Activated naive CD4-positive, alpha-beta T cell treated with anti-CD3 and anti-CD28 coated beads, Interleukin-2, amount 50 U/mL, for 24 hours (primary cell): ENCODE data around the gene OR1I1.

Source experiments
- H3K27ac Mint-ChIP-seq: one replicate; pipeline ENCODE4 v1.8.0; 2021; ENCODE audit warnings: mild to moderate bottlenecking, mixed read lengths
- H3K27me3 Mint-ChIP-seq: one replicate; pipeline ENCODE4 v1.8.0; 2021; ENCODE audit warnings: mixed read lengths
- H3K36me3 Mint-ChIP-seq: one replicate; pipeline ENCODE4 v1.8.0; 2021; ENCODE audit warnings: mixed read lengths
- H3K4me1 Mint-ChIP-seq: one replicate; pipeline ENCODE4 v1.8.0; 2021; ENCODE audit warnings: mixed read lengths
- H3K4me3 Mint-ChIP-seq: one replicate; pipeline ENCODE4 v1.8.0; 2021; ENCODE audit warnings: mild to moderate bottlenecking, mixed read lengths
- H3K9me3 Mint-ChIP-seq: one replicate; pipeline ENCODE4 v1.8.0; 2021; ENCODE audit warnings: mixed read lengths

OR1I1 gene

GRCh38 chr19:15108845-15109767 lies 27.1 kb downstream of the OR1I1 start:
- Mint-ChIP-seq H3K9me3 (no peaks in the 10 kb centered on the region), H3K4me1 (peaks cover 20% of the 10 kb centered on the region), H3K27me3 (peaks cover 11% of the 10 kb centered on the region), H3K36me3 (peaks cover 5% of the 10 kb centered on the region), H3K27ac (no peak overlapping the region), H3K4me3 (no peak overlapping the region)

- Mint-ChIP-seq H3K36me3 (peaks cover 2% of the 10 kb centered on the region), H3K9me3 (no peaks in the 10 kb centered on the region), H3K27ac (no peak overlapping the region), H3K4me3 (no peak overlapping the region), H3K27me3 (peaks cover 11% of the 10 kb centered on the region), H3K4me1 (peaks cover 20% of the 10 kb centered on the region)
Observed at GRCh38 chr19:15109768-15110417, 27.9 kb downstream of the OR1I1 start.

- Mint-ChIP-seq H3K9me3 (no peaks in the 10 kb centered on the region), H3K4me3 (no peak overlapping the region), H3K4me1 (peaks cover 20% of the 10 kb centered on the region), H3K27ac (no peak overlapping the region), H3K36me3 (peaks cover 2% of the 10 kb centered on the region), H3K27me3 (peaks cover 11% of the 10 kb centered on the region)
Observed at GRCh38 chr19:15110418-15110815, 28.4 kb downstream of the OR1I1 start.

- Mint-ChIP-seq H3K4me3 (no peak overlapping the region), H3K27me3 (peaks cover 5% of the 10 kb centered on the region), H3K9me3 (no peaks in the 10 kb centered on the region), H3K4me1 (peaks cover 12% of the 10 kb centered on the region), H3K27ac (no peak overlapping the region), H3K36me3 (no peaks in the 10 kb centered on the region)
Observed at GRCh38 chr19:15111758-15112157, 29.7 kb downstream of the OR1I1 start.

- Mint-ChIP-seq H3K4me3 (no peak overlapping the region), H3K27ac (no peak overlapping the region), H3K27me3 (peaks cover 4% of the 10 kb centered on the region), H3K36me3 (no peaks in the 10 kb centered on the region), H3K9me3 (no peaks in the 10 kb centered on the region), H3K4me1 (peaks cover 9% of the 10 kb centered on the region)
Observed at GRCh38 chr19:15112385-15112784, 30.4 kb downstream of the OR1I1 start.

- Mint-ChIP-seq H3K27ac (no peak overlapping the region), H3K9me3 (no peaks in the 10 kb centered on the region), H3K27me3 (no peaks in the 10 kb centered on the region), H3K4me3 (no peak overlapping the region), H3K4me1 (peaks cover 1% of the 10 kb centered on the region), H3K36me3 (peaks cover 3% of the 10 kb centered on the region)
Observed at GRCh38 chr19:15113245-15114152, 31.5 kb downstream of the OR1I1 start.

GRCh38 chr19:15114153-15114540 lies 32.1 kb downstream of the OR1I1 start:
- Mint-ChIP-seq H3K27me3 (no peaks in the 10 kb centered on the region), H3K36me3 (peaks cover 6% of the 10 kb centered on the region), H3K27ac (no peak overlapping the region), H3K9me3 (no peaks in the 10 kb centered on the region), H3K4me3 (no peak overlapping the region), H3K4me1 (no peaks in the 10 kb centered on the region)

GRCh38 chr19:15115080-15115479 lies 33.1 kb downstream of the OR1I1 start:
- H3K9me3 Mint-ChIP-seq = no peaks in the 10 kb centered on the region

GRCh38 chr19:15115762-15116615 lies 34.0 kb downstream of the OR1I1 start:
- H3K4me1 Mint-ChIP-seq = no peaks in the 10 kb centered on the region
- peaks cover 9% of the 10 kb centered on the region for H3K36me3 Mint-ChIP-seq
- H3K27ac Mint-ChIP-seq = no peak overlapping the region
- no peak overlapping the region for H3K4me3 Mint-ChIP-seq
- H3K9me3 Mint-ChIP-seq = no peaks in the 10 kb centered on the region
- H3K27me3 Mint-ChIP-seq = no peaks in the 10 kb centered on the region

More at GRCh38 chr19:15115080-15115479, 33.1 kb downstream of the OR1I1 start:
- Mint-ChIP-seq H3K4me1 (no peaks in the 10 kb centered on the region), H3K4me3 (no peak overlapping the region), H3K36me3 (peaks cover 6% of the 10 kb centered on the region), H3K27ac (no peak overlapping the region), H3K27me3 (no peaks in the 10 kb centered on the region)

- Mint-ChIP-seq H3K4me3 (no peak overlapping the region), H3K27ac (no peak overlapping the region), H3K9me3 (no peaks in the 10 kb centered on the region), H3K36me3 (peaks cover 12% of the 10 kb centered on the region), H3K27me3 (no peaks in the 10 kb centered on the region), H3K4me1 (no peaks in the 10 kb centered on the region)
Observed at GRCh38 chr19:15116856-15117255, 34.8 kb downstream of the OR1I1 start.

- Mint-ChIP-seq H3K9me3 (no peaks in the 10 kb centered on the region), H3K4me3 (no peak overlapping the region), H3K27ac (no peak overlapping the region), H3K4me1 (no peaks in the 10 kb centered on the region), H3K36me3 (peaks cover 12% of the 10 kb centered on the region), H3K27me3 (no peaks in the 10 kb centered on the region)
Observed at GRCh38 chr19:15118248-15118647, 36.2 kb downstream of the OR1I1 start.

- Mint-ChIP-seq H3K4me3 (no peak overlapping the region), H3K9me3 (no peaks in the 10 kb centered on the region), H3K4me1 (peaks cover 1% of the 10 kb centered on the region), H3K27ac (no peak overlapping the region), H3K36me3 (peaks cover 12% of the 10 kb centered on the region), H3K27me3 (no peaks in the 10 kb centered on the region)
Observed at GRCh38 chr19:15118789-15119494, 36.9 kb downstream of the OR1I1 start.

GRCh38 chr19:15120135-15121026 lies 38.4 kb downstream of the OR1I1 start:
- H3K4me3 Mint-ChIP-seq = no peak overlapping the region
- peaks cover 12% of the 10 kb centered on the region for H3K36me3 Mint-ChIP-seq
- H3K27ac Mint-ChIP-seq = no peak overlapping the region

More at GRCh38 chr19:15120135-15121026, 38.4 kb downstream of the OR1I1 start:
- Mint-ChIP-seq H3K27me3 (no peaks in the 10 kb centered on the region), H3K4me1 (peaks cover 8% of the 10 kb centered on the region), H3K9me3 (no peaks in the 10 kb centered on the region)
